ENCODE data around the gene SGMS1. TPM values are rescaled to one million over a fixed set of nuclear protein-coding genes. Genes with fewer than 3 reads are reported as not detected.

Gene SGMS1
- total and polyA plus RNA-seq, 2 donors (not counting 1 experiment from before 2014, with no cell fraction given): 10.0 to 43.5 TPM

DNA sequence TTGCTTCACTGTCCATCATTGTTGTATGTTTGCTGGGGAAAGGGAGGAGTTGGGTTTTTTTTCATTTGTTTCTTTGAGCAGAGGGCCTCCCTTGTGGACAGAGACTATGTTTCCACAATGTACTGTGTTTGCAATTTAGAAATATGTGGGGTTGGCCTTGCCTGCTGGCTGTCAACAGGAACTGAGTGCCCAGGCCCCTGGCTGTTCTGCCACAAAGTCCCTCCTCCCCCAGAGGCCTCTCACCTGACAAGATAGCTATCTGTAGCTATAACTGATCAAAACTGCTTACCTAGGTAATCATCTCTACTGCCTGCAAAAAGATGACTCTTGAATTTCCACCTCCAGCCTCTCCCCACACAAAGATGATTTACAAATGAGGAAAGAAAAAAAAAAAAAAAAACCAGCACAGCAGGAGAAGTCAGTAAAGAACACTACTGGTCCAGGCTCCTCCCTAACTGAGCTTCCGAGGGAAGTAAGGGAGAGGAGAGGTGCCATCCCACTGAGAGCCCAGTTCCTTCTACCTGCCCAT, 121.8 kb downstream of the SGMS1 start:
- Histone ChIP-seq H2AFZ (ENCODE audit: insufficient read depth, low read depth, low read length, poor library complexity, severe bottlenecking) (no peak overlapping the region), H3K27me3 (replicated peaks in 1 of 4; ENCODE audit: control extremely low read depth in 1 of 4, control insufficient read depth in 3 of 4, insufficient read depth in 4 of 4, low read length in 3 of 4) (no peaks in the 10 kb centered on the region), H3K4me1 (ENCODE audit: control insufficient read depth in 2 of 2, insufficient read depth in 2 of 2, low read length in 2 of 2) (peaks cover 5 to 7% of the 10 kb centered on the region in 2 donors), H3K4me2 (replicated peaks; ENCODE audit: low read depth, low read length, poor library complexity, severe bottlenecking) (no peak overlapping the region), H3K27ac (ENCODE audit: low read length in 2 of 2) (no peak overlapping the region), H3K4me3 (ENCODE audit: control extremely low read depth in 1 of 5, extremely low read depth in 1 of 5, insufficient read depth in 1 of 5, low read depth in 2 of 5, low read length in 4 of 5) (no peak overlapping the region), H3K36me3 (replicated peaks in 1 of 2; ENCODE audit: control extremely low read depth in 1 of 2, control insufficient read depth in 1 of 2, extremely low read depth in 1 of 2, insufficient read depth in 2 of 2, low read length in 1 of 2) (no peaks in the 10 kb centered on the region), H3K9me3 (ENCODE audit: control extremely low read depth in 1 of 3, control insufficient read depth in 2 of 3, insufficient read depth in 1 of 3, low read length in 2 of 3) (no peaks in the 10 kb centered on the region), H4K20me1 (ENCODE audit: control insufficient read depth, insufficient read depth, low read length, poor library complexity, severe bottlenecking) (peaks cover 32% of the 10 kb centered on the region), H3K9ac (ENCODE audit: low read length) (no peak overlapping the region), H3K79me2 (ENCODE audit: control insufficient read depth, insufficient read depth, low read length) (peaks cover 23% of the 10 kb centered on the region)
- Mint-ChIP-seq H3K9me3 (ENCODE audit: insufficient read depth) (peaks cover 3% of the 10 kb centered on the region), H3K4me1 (peaks cover 30% of the 10 kb centered on the region), H3K27ac (no peak overlapping the region), H3K4me3 (no peak overlapping the region), H3K27me3 (no peaks in the 10 kb centered on the region)
- POLR2A ChIA-PET: interaction anchor here (0.7 kb wide), 1 partner anchor 64 kb away, joined by 9 read pairs; no protein-coding TSS in a partner anchor
- WGBS (ENCODE audit: insufficient coverage): 86% methylated on average over 1 of the region's 1 CpG
- CTCF ChIA-PET: no interaction called here
- intact Hi-C loops (cut with micrococcal nuclease): no loop called here
- no peak for TF ChIP-seq EZH2 (IDR thresholded peaks at IDR 0.05; ENCODE audit: borderline replicate concordance, insufficient read depth, low read depth, low read length, poor library complexity, severe bottlenecking)
- TF ChIP-seq, protein P1, sequence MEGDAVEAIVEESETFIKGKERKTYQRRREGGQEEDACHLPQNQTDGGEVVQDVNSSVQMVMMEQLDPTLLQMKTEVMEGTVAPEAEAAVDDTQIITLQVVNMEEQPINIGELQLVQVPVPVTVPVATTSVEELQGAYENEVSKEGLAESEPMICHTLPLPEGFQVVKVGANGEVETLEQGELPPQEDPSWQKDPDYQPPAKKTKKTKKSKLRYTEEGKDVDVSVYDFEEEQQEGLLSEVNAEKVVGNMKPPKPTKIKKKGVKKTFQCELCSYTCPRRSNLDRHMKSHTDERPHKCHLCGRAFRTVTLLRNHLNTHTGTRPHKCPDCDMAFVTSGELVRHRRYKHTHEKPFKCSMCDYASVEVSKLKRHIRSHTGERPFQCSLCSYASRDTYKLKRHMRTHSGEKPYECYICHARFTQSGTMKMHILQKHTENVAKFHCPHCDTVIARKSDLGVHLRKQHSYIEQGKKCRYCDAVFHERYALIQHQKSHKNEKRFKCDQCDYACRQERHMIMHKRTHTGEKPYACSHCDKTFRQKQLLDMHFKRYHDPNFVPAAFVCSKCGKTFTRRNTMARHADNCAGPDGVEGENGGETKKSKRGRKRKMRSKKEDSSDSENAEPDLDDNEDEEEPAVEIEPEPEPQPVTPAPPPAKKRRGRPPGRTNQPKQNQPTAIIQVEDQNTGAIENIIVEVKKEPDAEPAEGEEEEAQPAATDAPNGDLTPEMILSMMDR (IDR thresholded peaks at IDR 0.05): no peak
- no peak for DNase-seq
- no peak for ATAC-seq (ENCODE audit: low read depth)

DNA sequence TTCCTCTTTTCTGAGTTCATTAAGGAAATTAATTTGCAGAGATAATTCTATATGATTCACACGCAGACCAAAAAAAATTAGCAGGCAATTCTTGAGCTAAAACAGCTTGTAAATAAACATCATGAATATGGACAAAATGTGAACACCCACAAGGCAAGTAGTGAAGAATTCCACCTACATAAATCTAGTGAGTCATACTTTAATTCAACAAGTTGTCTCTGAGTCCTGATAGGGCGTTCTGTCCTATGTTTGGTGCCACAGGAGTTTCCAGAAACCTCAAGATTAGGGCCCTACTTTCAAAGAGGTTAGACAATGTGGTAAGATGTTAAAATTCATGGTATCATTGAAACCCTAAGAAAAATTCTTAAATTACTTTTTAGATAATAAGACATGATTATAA, 122.3 kb downstream of the SGMS1 start:
- DNase-seq (no peak), ATAC-seq (ENCODE audit: low read depth) (no peak)
- TF ChIP-seq, protein P1 (IDR thresholded peaks at IDR 0.05): no peak
- no peak for TF ChIP-seq EZH2 (IDR thresholded peaks at IDR 0.05; ENCODE audit: borderline replicate concordance, insufficient read depth, low read depth, low read length, poor library complexity, severe bottlenecking)
- Histone ChIP-seq H3K4me2 (replicated peaks; ENCODE audit: low read depth, low read length, poor library complexity, severe bottlenecking) (no peak overlapping the region), H3K9me3 (ENCODE audit: control extremely low read depth in 1 of 3, control insufficient read depth in 2 of 3, insufficient read depth in 1 of 3, low read length in 2 of 3) (no peaks in the 10 kb centered on the region), H3K36me3 (replicated peaks in 1 of 2; ENCODE audit: control extremely low read depth in 1 of 2, control insufficient read depth in 1 of 2, extremely low read depth in 1 of 2, insufficient read depth in 2 of 2, low read length in 1 of 2) (no peaks in the 10 kb centered on the region), H3K79me2 (ENCODE audit: control insufficient read depth, insufficient read depth, low read length) (peaks cover 18% of the 10 kb centered on the region), H3K27me3 (replicated peaks in 1 of 4; ENCODE audit: control extremely low read depth in 1 of 4, control insufficient read depth in 3 of 4, insufficient read depth in 4 of 4, low read length in 3 of 4) (no peaks in the 10 kb centered on the region), H2AFZ (ENCODE audit: insufficient read depth, low read depth, low read length, poor library complexity, severe bottlenecking) (no peak overlapping the region), H3K9ac (ENCODE audit: low read length) (no peak overlapping the region), H4K20me1 (ENCODE audit: control insufficient read depth, insufficient read depth, low read length, poor library complexity, severe bottlenecking) (peaks cover 27% of the 10 kb centered on the region), H3K4me3 (ENCODE audit: control extremely low read depth in 1 of 5, extremely low read depth in 1 of 5, insufficient read depth in 1 of 5, low read depth in 2 of 5, low read length in 4 of 5) (no peak overlapping the region), H3K27ac (ENCODE audit: low read length in 2 of 2) (no peak overlapping the region), H3K4me1 (ENCODE audit: control insufficient read depth in 2 of 2, insufficient read depth in 2 of 2, low read length in 2 of 2) (peaks cover 5 to 7% of the 10 kb centered on the region in 2 donors)
- H3K27ac Mint-ChIP-seq: no peak overlapping the region
- no peak overlapping the region for H3K4me3 Mint-ChIP-seq
- no peaks in the 10 kb centered on the region for H3K27me3 Mint-ChIP-seq
- H3K9me3 Mint-ChIP-seq (ENCODE audit: insufficient read depth): peaks cover 3% of the 10 kb centered on the region
- intact Hi-C loops (cut with micrococcal nuclease): no loop called here
- CTCF ChIA-PET: no interaction called here
- H3K4me1 Mint-ChIP-seq: peaks cover 30% of the 10 kb centered on the region
- no CpG with 5 or more reads among the region's 2 CpGs for WGBS (ENCODE audit: insufficient coverage)
- POLR2A ChIA-PET: no interaction called here
